ENCODE data around the gene SFSWAP. TPM values are rescaled to one million over a fixed set of nuclear protein-coding genes. Genes with fewer than 3 reads are reported as not detected.
"Not testable (repeated sequence)": the region's sequence is repeated elsewhere in the genome, so short reads cannot be mapped to it uniquely, and the experiment has no call there.

Gene SFSWAP
- total and polyA plus RNA-seq, 12 donors = 14.0 to 94.0 (median 29.1) TPM

DNA sequence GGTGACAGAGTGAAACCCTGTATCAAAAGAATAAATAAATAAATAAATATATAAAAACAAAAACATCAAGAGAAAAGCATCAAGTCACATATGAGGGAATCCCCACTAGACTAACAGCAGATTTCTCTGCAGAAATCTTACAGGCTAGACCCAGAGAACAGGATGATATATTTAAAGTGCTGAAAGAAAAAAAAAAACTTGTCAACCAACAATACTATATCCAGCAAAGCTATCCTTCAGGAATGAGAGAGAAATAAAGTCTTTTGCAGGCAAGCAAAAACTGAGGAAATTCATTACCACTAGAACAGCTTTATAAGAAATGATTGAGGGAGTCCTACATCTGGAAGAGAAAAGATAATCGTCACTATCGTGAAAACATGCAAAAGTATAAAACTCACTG, 6.4 kb upstream of the SFSWAP start:
- H3K4me1 ChIP-seq (replicated peaks in 1 of 2) = no peaks in the 10 kb centered on the region
- TF ChIP-seq, protein P1, sequence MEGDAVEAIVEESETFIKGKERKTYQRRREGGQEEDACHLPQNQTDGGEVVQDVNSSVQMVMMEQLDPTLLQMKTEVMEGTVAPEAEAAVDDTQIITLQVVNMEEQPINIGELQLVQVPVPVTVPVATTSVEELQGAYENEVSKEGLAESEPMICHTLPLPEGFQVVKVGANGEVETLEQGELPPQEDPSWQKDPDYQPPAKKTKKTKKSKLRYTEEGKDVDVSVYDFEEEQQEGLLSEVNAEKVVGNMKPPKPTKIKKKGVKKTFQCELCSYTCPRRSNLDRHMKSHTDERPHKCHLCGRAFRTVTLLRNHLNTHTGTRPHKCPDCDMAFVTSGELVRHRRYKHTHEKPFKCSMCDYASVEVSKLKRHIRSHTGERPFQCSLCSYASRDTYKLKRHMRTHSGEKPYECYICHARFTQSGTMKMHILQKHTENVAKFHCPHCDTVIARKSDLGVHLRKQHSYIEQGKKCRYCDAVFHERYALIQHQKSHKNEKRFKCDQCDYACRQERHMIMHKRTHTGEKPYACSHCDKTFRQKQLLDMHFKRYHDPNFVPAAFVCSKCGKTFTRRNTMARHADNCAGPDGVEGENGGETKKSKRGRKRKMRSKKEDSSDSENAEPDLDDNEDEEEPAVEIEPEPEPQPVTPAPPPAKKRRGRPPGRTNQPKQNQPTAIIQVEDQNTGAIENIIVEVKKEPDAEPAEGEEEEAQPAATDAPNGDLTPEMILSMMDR (IDR thresholded peaks at IDR 0.05) = no peak
- DNase-seq = no peak
- intact Hi-C loops (cut with DNase I) = no loop called here
- H3K36me3 ChIP-seq (replicated peaks in 1 of 2) = no peaks in the 10 kb centered on the region
- no peak overlapping the region for H3K27ac ChIP-seq
- H3K9me3 ChIP-seq (replicated peaks in 1 of 3) = peaks cover 0 to 13% (median 0%) of the 10 kb centered on the region in 3 donors
- no peak overlapping the region for H3K4me3 ChIP-seq
- H3K27me3 ChIP-seq = no peaks in the 10 kb centered on the region
- WGBS, 4 donors = 73 to 96% (median 94%) methylated on average over 2 of the region's 2 CpGs

DNA sequence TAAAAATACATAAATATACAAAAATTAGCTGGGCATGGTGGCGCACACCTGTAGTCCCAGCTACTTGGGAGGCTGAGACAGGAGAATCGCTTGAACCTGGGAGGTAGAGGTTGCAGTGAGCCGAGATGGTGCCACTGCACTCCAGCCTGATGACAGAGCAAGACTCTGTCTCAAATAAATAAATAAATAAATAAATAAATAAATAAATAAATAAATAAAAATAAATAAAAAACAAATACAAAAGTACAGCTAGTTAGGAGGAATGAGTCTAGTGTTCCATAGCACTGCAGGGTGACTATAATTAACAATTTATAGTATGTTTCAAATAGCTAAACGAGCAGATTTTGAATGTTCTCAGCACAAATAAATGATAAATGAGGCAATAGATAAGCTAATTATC, 4.2 kb upstream of the SFSWAP start:
- H3K4me1 ChIP-seq (replicated peaks in 1 of 2); H3K4me3 ChIP-seq; intact Hi-C loops (cut with DNase I); H3K27ac ChIP-seq; H3K36me3 ChIP-seq (replicated peaks in 1 of 2); H3K27me3 ChIP-seq; DNase-seq: not testable (repeated sequence)
- WGBS, 4 donors = 80 to 90% (median 84%) methylated on average over 4 of the region's 4 CpGs
- peaks cover 0 to 13% (median 0%) of the 10 kb centered on the region in 3 donors for H3K9me3 ChIP-seq (replicated peaks in 1 of 3)

DNA sequence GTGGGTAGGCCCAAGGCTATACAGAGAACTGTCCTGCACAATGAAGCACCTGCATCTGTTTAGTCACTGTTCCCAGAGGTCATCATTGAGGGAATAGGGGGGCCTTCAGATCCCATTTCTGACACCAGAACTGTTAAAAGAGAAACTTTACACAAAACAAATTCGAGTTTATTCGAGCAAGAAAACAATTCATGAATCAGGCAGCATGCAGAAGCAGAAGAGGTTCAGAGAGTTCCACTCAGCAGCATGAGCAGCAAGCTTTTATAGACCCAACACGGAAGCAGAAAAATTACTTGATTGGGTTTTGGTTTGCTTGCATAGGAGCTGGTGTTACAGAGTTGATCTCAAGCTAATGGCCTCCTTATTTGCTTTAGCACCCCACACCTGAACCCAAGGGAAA, 1.7 kb upstream of the SFSWAP start:
- Histone ChIP-seq H3K27me3 (no peaks in the 10 kb centered on the region), H3K27ac (no peak overlapping the region), H3K4me1 (replicated peaks in 1 of 2) (peaks cover 16 to 19% of the 10 kb centered on the region in 2 donors), H3K36me3 (replicated peaks in 1 of 2) (peaks cover 0 to 4% of the 10 kb centered on the region in 2 donors), H3K9me3 (replicated peaks in 1 of 3) (peaks cover 0 to 6% (median 0%) of the 10 kb centered on the region in 3 donors), H3K4me3 (no peak overlapping the region)
- DNase-seq = no peak
- TF ChIP-seq, protein P1 (IDR thresholded peaks at IDR 0.05) = no peak
- TF ChIP-seq POLR2A (IDR thresholded peaks at IDR 0.05) = no peak
- WGBS, 4 donors = 83 to 100% (median 90%) methylated on average over 3 of the region's 3 CpGs
- intact Hi-C loops (cut with DNase I) = no loop called here

DNA sequence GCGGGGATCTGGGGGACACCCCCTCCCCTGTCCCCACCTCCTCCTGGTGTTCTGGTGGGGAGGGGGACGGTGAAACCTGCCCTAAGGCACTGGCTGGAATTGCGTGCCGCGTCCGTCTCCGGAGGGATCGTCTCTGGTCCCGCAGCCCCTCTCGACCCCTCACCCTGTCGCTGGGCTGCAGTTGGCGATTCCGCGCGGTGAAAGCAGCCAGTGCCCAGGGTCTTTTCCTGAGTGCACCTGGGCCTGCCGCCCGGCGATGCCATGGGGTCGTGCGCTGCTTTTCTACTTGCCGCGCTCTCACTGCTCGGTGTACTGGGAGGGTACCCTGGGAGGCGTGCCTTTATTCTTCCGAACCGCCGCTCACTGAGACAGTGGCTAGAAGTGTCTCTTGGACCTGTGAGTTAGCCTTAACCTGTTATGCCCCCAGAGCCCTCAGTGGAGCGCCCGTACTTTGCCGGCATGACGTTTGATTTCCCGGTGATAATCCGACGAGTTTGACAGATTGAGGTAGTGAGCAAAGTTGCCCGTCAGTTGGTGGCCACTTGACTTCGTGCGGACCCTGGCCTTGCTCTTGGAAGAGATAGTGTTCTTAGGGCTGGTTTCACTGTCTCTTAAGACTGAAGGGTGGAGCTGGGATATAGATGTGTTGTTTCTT, 788 bp downstream of the SFSWAP start:
- H3K36me3 ChIP-seq (replicated peaks in 1 of 2) = peaks cover 0 to 29% of the 10 kb centered on the region in 2 donors
- no peaks in the 10 kb centered on the region for H3K9me3 ChIP-seq (replicated peaks in 1 of 3)
- intact Hi-C loops (cut with DNase I) = no loop called here
- peak in 2 of 7 donors; percentile 20 to 50 for DNase-seq
- WGBS, 4 donors = 0 to 1% (median 0%) methylated on average over 4 to 37 of the region's 37 CpGs
- H3K27ac ChIP-seq = peak overlapping the region in 3 of 5 donors; percentile 65 to 97 (median 94)
- no peak for TF ChIP-seq POLR2A (IDR thresholded peaks at IDR 0.05)
- TF ChIP-seq, protein P1 (IDR thresholded peaks at IDR 0.05) = no peak
- peak overlapping the region; percentile 65 to 96 (median 79) for H3K4me3 ChIP-seq
- peaks cover 16 to 19% of the 10 kb centered on the region in 2 donors for H3K4me1 ChIP-seq (replicated peaks in 1 of 2)
- H3K27me3 ChIP-seq = no peaks in the 10 kb centered on the region

DNA sequence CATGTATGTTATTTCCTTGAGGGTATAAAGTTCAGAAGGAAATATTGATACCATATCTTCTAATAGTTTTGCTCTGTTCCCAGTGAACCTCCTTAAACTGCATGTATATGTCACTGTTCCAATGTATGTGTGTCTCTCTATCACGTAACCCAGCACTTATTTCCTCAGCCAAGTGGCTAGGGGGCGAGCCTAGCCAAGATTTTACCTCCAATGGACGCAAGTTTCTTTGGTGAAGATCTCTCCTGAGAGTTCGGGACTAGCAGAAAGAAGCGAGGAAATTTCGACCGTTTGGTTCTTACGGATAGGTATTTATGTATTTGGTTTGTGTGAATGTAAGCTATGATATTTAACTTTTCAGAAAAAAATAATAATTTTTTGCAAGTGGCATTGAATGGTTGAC, 2.5 kb downstream of the SFSWAP start:
- H3K36me3 ChIP-seq (replicated peaks in 1 of 2) = peaks cover 0 to 44% of the 10 kb centered on the region in 2 donors
- H3K4me1 ChIP-seq (replicated peaks in 1 of 2) = peaks cover 16 to 19% of the 10 kb centered on the region in 2 donors
- 86 to 91% (median 90%) methylated on average over 8 of the region's 8 CpGs for WGBS, 4 donors
- H3K9me3 ChIP-seq (replicated peaks in 1 of 3) = no peaks in the 10 kb centered on the region
- H3K4me3 ChIP-seq = no peak overlapping the region
- no peaks in the 10 kb centered on the region for H3K27me3 ChIP-seq
- H3K27ac ChIP-seq = no peak overlapping the region
- no peak for TF ChIP-seq POLR2A (IDR thresholded peaks at IDR 0.05)
- TF ChIP-seq, protein P1 (IDR thresholded peaks at IDR 0.05) = no peak
- intact Hi-C loops (cut with DNase I) = no loop called here
- peak in 1 of 7 donors; percentile 9 for DNase-seq

All from adrenal gland (tissue), 12 donors.